ENCODE data around the gene IQCH.
"Not testable (repeated sequence)": the region's sequence is repeated elsewhere in the genome, so short reads cannot be mapped to it uniquely, and the experiment has no call there.

The IQCH gene

GRCh38 chr15:67254238-67255175 lies at the start of gene IQCH, which contains the start of gene AAGAB:
Gene IQCH (plus strand): TSS chr15:67254786. CDS start chr15:67254897, 111 bp downstream.
Gene AAGAB (minus strand): TSS chr15:67254661. CDS start chr15:67254631, 30 bp downstream.
- peak; percentile 83 to 95 (median 91) for DNase-seq

- DNase-seq: no peak
These were observed 46.9 kb upstream of the IQCH start for GRCh38 chr15:67207555-67208207.

GRCh38 chr15:67208396-67208795 lies 46.2 kb upstream of the IQCH start:
- no peak for DNase-seq

GRCh38 chr15:67210555-67211168 lies 43.9 kb upstream of the IQCH start:
- DNase-seq: no peak

GRCh38 chr15:67212684-67213367 lies 41.8 kb upstream of the IQCH start:
- DNase-seq: no peak

GRCh38 chr15:67215102-67215501 lies 39.5 kb upstream of the IQCH start:
- no peak for DNase-seq

GRCh38 chr15:67216859-67217258 lies 37.7 kb upstream of the IQCH start:
- no peak for DNase-seq

GRCh38 chr15:67218428-67218827 lies 36.2 kb upstream of the IQCH start:
- no peak for DNase-seq

- no peak for DNase-seq
These were observed 35.3 kb upstream of the IQCH start for GRCh38 chr15:67219288-67219687.

GRCh38 chr15:67224889-67225288 lies 29.7 kb upstream of the IQCH start:
- DNase-seq: no peak

- DNase-seq: no peak
These were observed 29.2 kb upstream of the IQCH start for GRCh38 chr15:67225336-67225735.

- DNase-seq: no peak
These were observed 27.2 kb upstream of the IQCH start for GRCh38 chr15:67227431-67227830.

GRCh38 chr15:67227846-67228245 lies 26.7 kb upstream of the IQCH start:
- no peak for DNase-seq

- no peak for DNase-seq
These were observed 26.3 kb upstream of the IQCH start for GRCh38 chr15:67228286-67228685.

- no peak for DNase-seq
These were observed 24.1 kb upstream of the IQCH start for GRCh38 chr15:67230504-67230903.

GRCh38 chr15:67232591-67232990 lies 22.0 kb upstream of the IQCH start:
- no peak for DNase-seq

- DNase-seq: no peak
These were observed 14.1 kb upstream of the IQCH start for GRCh38 chr15:67240235-67241131.

- no peak for DNase-seq
These were observed 13.3 kb upstream of the IQCH start for GRCh38 chr15:67241132-67241855.

- DNase-seq: no peak
These were observed 11.9 kb upstream of the IQCH start for GRCh38 chr15:67242708-67243111.

- DNase-seq: no peak
These were observed 9.6 kb upstream of the IQCH start for GRCh38 chr15:67244971-67245478.

- not testable (repeated sequence) for DNase-seq
These were observed 8.0 kb upstream of the IQCH start for GRCh38 chr15:67246606-67247005.

Data from activated naive CD4-positive, alpha-beta T cell (primary cell).